ENCODE data around the gene ANO9.

- no peak for TF ChIP-seq CTCF (IDR thresholded peaks at IDR 0.05)
- no peak for TF ChIP-seq POLR2A (IDR thresholded peaks at IDR 0.05)
Measured at GRCh38 chr11:368414-369335, 73.1 kb downstream of the ANO9 start.
